GM12872 (cell line): ENCODE results near the gene CORO1C.

Experiments used
- CTCF ChIP-seq: IDR thresholded peaks from 3 replicates; pipeline ENCODE4 v1.5.1; 2011; ENCODE audit warnings: low read depth, mild to moderate bottlenecking, low read length, moderate library complexity; ENCODE audit not compliant: insufficient read depth

The CORO1C gene

GRCh38 chr12:108704527-108704926 is 26.8 kb downstream of the CORO1C start:
- TF ChIP-seq CTCF: no peak

- no peak for TF ChIP-seq CTCF
Measured at GRCh38 chr12:108702595-108703320, 28.6 kb downstream of the CORO1C start.

- no peak for TF ChIP-seq CTCF
Measured at GRCh38 chr12:108701779-108702441, 29.4 kb downstream of the CORO1C start.

- TF ChIP-seq CTCF: no peak
Measured at GRCh38 chr12:108700833-108701541, 30.3 kb downstream of the CORO1C start.

GRCh38 chr12:108699955-108700563 is 31.3 kb downstream of the CORO1C start:
- no peak for TF ChIP-seq CTCF

GRCh38 chr12:108697905-108698304 is 33.4 kb downstream of the CORO1C start:
- no peak for TF ChIP-seq CTCF

- no peak for TF ChIP-seq CTCF
Measured at GRCh38 chr12:108696996-108697290, 34.4 kb downstream of the CORO1C start.
